ENCODE data around the gene SPEM1. TPM values are rescaled to one million over a fixed set of nuclear protein-coding genes. Genes with fewer than 3 reads are reported as not detected.

The SPEM1 gene
- total and polyA plus RNA-seq, 11 donors = not detected

DNA sequence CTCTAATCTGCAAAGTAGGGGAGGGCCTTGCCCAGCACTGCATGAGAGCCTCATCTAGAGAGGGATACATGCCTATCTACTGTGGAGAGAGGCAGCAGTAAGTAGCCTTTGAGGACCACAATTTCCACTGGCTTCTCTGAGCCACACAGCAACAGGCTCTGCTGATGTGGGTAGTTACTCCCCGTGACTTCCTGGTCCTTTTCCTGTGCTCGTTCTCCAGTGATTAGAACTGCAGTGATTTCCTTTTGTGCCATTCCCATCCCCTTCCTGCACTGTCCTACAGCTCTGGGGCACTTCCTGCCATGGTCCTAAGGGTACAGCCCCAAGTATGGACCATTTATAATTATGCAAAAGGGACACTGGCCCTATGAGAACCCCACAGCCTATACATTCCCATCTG is 28.8 kb upstream of the SPEM1 start:
- H3K4me3 ChIP-seq = no peak overlapping the region
- no peaks in the 10 kb centered on the region for H3K9me3 ChIP-seq
- H3K27me3 ChIP-seq = no peaks in the 10 kb centered on the region
- H3K4me1 ChIP-seq = peaks cover 0 to 27% (median 17%) of the 10 kb centered on the region in 12 donors
- DNase-seq (no peak), ATAC-seq (no peak)
- TF ChIP-seq, protein P1, sequence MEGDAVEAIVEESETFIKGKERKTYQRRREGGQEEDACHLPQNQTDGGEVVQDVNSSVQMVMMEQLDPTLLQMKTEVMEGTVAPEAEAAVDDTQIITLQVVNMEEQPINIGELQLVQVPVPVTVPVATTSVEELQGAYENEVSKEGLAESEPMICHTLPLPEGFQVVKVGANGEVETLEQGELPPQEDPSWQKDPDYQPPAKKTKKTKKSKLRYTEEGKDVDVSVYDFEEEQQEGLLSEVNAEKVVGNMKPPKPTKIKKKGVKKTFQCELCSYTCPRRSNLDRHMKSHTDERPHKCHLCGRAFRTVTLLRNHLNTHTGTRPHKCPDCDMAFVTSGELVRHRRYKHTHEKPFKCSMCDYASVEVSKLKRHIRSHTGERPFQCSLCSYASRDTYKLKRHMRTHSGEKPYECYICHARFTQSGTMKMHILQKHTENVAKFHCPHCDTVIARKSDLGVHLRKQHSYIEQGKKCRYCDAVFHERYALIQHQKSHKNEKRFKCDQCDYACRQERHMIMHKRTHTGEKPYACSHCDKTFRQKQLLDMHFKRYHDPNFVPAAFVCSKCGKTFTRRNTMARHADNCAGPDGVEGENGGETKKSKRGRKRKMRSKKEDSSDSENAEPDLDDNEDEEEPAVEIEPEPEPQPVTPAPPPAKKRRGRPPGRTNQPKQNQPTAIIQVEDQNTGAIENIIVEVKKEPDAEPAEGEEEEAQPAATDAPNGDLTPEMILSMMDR (IDR thresholded peaks at IDR 0.05) = no peak
- TF ChIP-seq POLR2A (IDR thresholded peaks at IDR 0.05) = no peak
- intact Hi-C loops (cut with DNase I) = loop anchor here in 4 of 10 donors (5.0 kb wide), 1 partner anchor 34 kb away; the partner anchor contains the start of gene TMEM95 (in 4 of the 4)
- 60 to 72% (median 65%) methylated on average over 2 of the region's 2 CpGs for WGBS, 4 donors
- peak overlapping the region in 2 of 12 donors; percentile 40 to 49 for H3K27ac ChIP-seq
- H3K36me3 ChIP-seq = peaks cover 0 to 52% (median 32%) of the 10 kb centered on the region in 9 donors

DNA sequence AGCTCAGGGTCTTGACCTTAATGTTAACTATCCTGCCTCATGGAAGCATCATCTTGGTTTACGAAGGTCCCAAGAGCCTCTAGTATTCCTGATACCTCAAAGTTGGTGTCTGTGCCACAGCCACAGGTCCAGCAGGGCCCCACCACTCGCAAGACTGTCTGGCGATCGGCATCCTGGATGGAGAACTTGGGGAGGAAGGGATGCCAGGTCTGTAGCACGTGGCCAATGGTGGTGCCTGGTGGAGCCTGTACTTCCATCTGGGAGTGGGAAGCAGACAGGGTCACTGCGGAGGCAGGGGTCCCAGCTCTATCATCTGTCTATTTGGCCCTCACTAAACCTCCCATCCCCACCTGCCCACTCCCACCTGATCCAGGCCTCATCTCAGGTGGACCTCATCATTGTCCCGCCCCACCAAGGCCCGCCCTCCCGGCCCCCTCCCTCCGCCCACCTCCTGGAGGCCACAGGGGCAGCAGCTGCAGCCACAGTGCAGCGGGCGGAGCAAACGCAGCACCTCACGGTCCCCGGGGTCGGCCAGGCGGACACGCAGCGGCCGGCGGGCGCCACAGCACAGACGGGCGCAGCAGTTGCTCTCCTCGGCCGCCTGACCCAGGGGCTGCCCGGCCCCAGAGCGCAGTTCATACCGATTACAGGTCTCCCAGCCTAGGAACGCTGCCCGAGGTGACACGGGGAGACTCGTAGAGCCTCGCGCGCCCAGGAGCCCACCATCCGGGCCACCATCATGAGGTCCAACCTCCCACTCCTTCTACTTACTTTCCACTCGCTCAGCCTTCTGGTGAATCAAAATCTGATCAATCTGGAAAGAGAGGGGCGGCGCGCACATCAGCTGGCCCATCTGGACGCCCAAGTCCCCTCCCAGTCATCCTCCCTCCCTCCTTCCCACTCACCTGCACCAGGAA is 27.2 kb upstream of the SPEM1 start:
- Histone ChIP-seq H3K4me1 (peaks cover 0 to 27% (median 17%) of the 10 kb centered on the region in 12 donors), H3K9me3 (no peaks in the 10 kb centered on the region), H3K4me3 (peak overlapping the region in 11 of 12 donors; percentile 76 to 96 (median 85)), H3K27me3 (no peaks in the 10 kb centered on the region), H3K36me3 (peaks cover 0 to 48% (median 31%) of the 10 kb centered on the region in 9 donors), H3K27ac (peak overlapping the region in 10 of 12 donors; percentile 95 to 99 (median 97))
- WGBS, 4 donors = 77 to 82% (median 79%) methylated on average over 36 to 42 of the region's 42 CpGs
- no peak for TF ChIP-seq POLR2A (IDR thresholded peaks at IDR 0.05)
- TF ChIP-seq, protein P1 (IDR thresholded peaks at IDR 0.05) = no peak
- DNase-seq = no peak
- intact Hi-C loops (cut with DNase I) = loop anchor here in 4 of 10 donors (1.0 to 5.0 kb wide), 2 partner anchors 36 to 45 kb away; partner anchors contain the start of gene TMEM95 (in 4 of the 4)
- ATAC-seq = no peak

DNA sequence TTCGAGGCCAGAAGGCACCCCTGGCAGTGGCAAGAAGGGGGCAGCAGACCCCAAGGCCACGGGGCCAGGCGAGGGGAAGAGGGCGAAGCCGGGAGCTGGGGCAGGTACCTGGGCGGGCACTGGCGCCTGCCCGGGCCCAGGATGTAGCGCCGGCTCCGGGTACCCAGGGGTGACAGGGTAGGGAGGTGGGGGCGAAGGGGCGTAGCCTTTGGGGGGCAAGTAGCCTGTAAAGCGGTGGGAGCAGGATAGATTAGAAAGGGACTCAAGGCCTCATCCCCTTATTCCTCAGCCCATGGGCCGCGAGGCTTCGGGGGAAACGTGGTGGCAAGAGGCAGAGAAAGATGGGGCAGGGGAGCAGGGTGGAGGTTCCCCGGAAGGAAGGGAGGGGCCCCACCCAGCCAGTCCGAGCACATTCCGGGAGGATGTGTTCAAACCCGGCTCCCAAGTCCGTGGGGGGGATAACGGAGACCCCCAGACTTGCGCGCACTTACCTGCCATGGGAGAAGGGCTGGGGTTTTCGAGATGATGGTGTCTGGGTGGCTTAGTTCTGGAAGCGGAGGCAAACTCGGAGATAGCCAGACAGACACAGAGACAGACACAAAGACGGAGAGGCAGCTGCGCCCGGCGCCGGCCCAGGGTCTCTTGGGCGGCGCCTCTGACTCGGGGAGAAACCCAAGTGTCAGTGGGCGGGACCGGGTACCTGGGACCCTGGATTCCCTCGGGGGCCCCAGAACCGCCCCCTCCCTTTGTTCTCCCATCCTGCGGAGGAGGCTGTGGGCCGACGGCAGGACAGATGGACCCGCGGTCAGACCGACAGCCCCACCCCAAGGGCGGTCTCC is 26.3 kb upstream of the SPEM1 start:
- 9 to 18% (median 13%) methylated on average over 21 to 48 of the region's 48 CpGs for WGBS, 4 donors
- intact Hi-C loops (cut with DNase I) = loop anchor here in 5 of 10 donors (1.0 to 5.0 kb wide), 3 partner anchors 10 to 41 kb away; partner anchors contain the start of genes TMEM95 (in 4 of the 5), KCTD11 (in 1 of the 5) and TMEM256 (in 1 of the 5)
- DNase-seq = peak in 1 of 5 donors; percentile 50

More for the DNA sequence above, 26.3 kb upstream of the SPEM1 start:
- Histone ChIP-seq H3K27me3 (no peaks in the 10 kb centered on the region), H3K27ac (peak overlapping the region; percentile 72 to 99 (median 96)), H3K36me3 (peaks cover 0 to 40% (median 26%) of the 10 kb centered on the region in 9 donors), H3K9me3 (no peaks in the 10 kb centered on the region), H3K4me3 (peak overlapping the region; percentile 76 to 96 (median 86)), H3K4me1 (peaks cover 0 to 27% (median 17%) of the 10 kb centered on the region in 12 donors)
- ATAC-seq = peak in 3 of 4 donors; percentile 11 to 29 (median 18)
- TF ChIP-seq, protein P1 (IDR thresholded peaks at IDR 0.05) = peak in 2 of 12 donors; percentile 3 to 6
- no peak for TF ChIP-seq POLR2A (IDR thresholded peaks at IDR 0.05)

Data from heart left ventricle (tissue), 16 donors.